Measurements from ENCODE around the gene TNS1.

TNS1 gene

GRCh38 chr2:217998926-217999594, 3.7 kb downstream of the TNS1 start:
- no peak for DNase-seq

DNA sequence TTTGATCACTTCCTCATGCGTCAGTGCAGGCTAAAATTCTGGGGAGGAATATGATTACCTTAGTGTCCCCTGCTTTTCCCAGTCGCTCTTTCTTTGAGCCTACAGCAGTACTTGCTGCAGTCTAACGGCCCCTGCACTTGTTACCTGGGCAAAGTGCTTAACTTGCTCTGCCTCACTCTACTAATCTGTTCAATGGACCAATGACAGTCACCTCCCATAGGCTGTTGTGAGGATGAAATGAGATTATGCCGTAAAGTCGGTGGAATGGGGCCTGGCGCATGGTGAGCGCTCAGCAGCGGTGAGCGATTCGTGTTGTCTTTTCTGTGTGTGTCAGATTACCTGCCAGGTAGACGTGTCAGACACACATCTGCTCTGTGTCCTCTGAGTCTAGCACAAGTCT, 5.3 kb downstream of the TNS1 start:
- no peak for DNase-seq

DNA sequence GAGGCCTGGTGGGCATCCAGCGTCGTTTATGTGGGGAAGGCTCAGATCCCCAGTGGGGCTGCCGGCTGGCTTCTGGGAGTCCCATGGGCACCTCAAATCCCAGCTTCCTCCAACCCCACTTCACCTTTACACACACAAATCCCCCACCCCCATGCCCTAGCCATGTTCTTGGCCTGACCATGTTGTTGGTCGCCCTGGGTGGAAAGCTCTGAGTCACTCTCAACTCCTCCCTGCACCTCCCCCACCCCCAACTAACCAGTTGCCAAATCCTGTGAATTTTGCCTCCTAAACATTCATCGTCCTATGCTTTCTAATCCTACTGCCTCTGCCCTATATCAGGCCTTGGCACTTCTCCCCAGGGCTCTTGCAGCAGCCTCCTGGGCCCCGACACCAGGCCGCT, 6.4 kb downstream of the TNS1 start:
- DNase-seq = no peak

- no peak for DNase-seq
Observed at GRCh38 chr2:217995731-217996231, 7.0 kb downstream of the TNS1 start.

GRCh38 chr2:217994776-217995274, 8.0 kb downstream of the TNS1 start:
- no peak for DNase-seq

DNA sequence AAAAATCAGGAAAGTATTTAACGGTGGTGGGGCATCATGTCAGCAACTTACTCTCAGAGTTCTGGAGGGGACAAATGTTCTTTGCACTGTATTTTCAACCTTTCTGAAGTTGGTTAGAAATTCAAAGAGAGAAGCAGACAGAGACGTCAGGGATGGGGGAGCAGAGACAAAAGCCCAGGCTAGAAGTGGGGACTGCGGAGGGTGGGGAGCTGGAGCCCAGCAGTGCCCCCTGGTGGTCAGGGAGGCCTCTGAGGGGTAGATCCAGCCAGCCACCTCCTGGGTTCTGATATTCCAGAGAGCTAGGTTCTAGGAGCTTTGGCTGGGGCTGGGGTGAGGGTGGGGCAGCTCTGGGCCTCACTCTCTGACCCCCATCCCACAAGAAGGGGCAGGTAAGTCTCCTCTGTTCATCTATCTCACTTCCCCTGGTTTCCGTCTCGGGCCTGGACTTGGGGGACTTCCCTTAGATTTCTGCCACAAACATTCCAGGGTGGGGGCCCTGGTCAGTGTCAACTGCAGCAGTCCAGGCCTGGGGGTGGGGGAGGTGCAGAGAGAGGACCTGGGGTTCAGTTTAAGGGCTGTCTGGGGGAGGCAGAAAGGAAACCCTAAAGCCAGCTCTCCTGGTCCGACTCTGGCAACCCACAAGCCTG, 8.9 kb downstream of the TNS1 start:
- peak in 1 of 2 experiments; percentile 22 for DNase-seq

GRCh38 chr2:217993138-217993537, 9.7 kb downstream of the TNS1 start:
- DNase-seq = no peak

GRCh38 chr2:217992061-217992460, 10.7 kb downstream of the TNS1 start:
- DNase-seq = no peak

- DNase-seq = no peak
Observed at GRCh38 chr2:217990791-217991465, 11.9 kb downstream of the TNS1 start.

DNA sequence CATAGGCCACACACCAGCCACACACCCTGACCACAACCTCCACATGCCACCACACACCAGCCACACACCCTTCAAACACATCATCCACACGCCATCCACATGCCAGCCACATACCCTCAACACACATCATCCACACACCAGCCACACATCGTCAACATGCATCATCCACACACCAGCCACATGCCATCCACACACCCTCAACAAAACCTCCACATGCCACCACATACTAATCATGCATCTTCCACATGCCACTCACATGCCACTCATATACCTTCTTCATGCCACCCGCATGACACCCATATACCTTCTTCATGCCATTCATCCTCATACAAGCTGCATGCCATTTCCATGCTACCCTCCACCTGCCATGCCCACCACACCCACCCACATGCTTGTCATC, 12.4 kb downstream of the TNS1 start:
- DNase-seq = no peak

DNA sequence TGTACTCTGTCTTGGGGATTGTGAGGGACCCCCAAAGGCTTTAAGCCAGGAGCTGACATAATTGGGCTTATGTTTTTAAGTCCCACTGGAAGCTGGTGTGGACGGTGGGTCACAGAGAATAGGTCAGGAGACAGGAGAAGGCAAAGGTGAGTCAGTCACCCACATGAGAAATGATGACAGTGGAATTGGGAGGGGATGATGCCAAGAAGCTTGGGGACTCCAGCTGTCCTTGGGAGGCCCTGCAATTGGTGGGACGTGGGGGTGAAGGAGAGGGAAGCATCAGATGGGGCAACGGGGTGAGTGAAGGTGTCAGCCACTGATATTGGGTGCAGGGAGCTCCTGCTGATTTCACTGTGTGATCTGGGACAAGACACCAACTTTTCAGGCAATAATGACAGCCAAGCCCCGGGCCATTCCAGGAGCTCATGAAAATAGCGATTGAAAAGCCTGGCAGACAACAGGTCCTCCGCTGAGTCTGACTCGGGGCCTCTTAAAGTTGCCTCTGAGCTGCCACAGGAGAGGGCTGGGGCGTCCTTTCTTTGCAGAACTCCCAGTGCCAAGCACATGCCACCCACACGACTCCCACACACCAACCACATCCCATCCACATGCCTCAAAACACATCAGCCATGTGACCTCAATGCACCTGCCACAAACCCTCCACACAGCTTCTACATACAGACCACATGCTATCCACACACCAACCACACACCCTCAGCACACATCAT, 13.4 kb downstream of the TNS1 start:
- no peak for DNase-seq

- DNase-seq = no peak
Observed at GRCh38 chr2:217988840-217989204, 14.0 kb downstream of the TNS1 start.

GRCh38 chr2:217988014-217988839, 14.6 kb downstream of the TNS1 start:
- DNase-seq = peak; percentile 24 to 46

DNA sequence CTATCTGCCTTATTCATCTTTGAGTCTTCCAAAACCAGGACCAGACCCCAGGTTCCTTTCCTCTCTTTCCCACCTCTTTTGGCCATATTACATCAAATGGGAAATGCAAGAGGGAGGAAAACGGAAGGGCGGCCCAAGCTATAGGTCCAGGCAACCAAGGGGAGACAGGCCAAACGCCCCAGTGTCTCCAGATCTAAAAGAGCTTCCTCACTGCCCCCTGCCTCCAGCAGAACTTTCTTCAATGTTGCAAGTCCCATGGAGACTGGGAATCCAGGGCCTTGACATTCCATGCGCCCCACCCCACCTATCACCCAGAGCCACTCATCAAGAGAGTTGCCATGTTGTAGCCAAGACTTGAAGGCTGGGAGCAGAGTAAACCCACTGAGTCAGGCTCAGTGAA, 15.4 kb downstream of the TNS1 start:
- DNase-seq = no peak

- DNase-seq = no peak
Observed at GRCh38 chr2:217986256-217986961, 16.4 kb downstream of the TNS1 start.

- DNase-seq = no peak
Observed at GRCh38 chr2:217983276-217984233, 19.2 kb downstream of the TNS1 start.

- DNase-seq = no peak
Observed at GRCh38 chr2:217981971-217982370, 20.8 kb downstream of the TNS1 start.

GRCh38 chr2:217981084-217981730, 21.6 kb downstream of the TNS1 start:
- DNase-seq = no peak

GRCh38 chr2:217980591-217980990, 22.2 kb downstream of the TNS1 start:
- DNase-seq = no peak

DNA sequence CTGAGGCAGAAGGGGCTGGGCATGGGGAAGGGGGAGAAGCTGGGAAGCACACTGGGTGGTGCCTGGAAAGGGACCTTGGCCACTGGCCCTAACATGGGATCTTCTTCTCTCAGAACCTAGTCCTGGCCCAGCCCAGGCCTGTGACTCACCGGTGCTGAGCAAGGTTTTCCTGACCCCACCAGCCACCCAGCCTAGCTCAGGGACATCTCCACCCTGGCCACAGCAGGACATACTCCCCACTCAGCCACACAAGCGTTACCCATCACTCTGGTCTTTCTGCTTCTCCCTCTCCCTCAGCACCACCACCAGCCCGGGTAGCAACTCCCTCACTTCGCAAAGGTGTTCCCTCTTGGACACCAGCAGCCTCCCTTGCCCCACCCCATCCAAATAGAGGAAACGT, 22.8 kb downstream of the TNS1 start:
- no peak for DNase-seq

Data from AML-193 (cell line).